ENCODE measurements around the gene NLRP1. TPM values are rescaled to one million over a fixed set of nuclear protein-coding genes. Genes with fewer than 3 reads are reported as not detected.

NLRP1 gene
- total RNA-seq, 1 experiment from 2014 or later = 0.57 TPM

DNA sequence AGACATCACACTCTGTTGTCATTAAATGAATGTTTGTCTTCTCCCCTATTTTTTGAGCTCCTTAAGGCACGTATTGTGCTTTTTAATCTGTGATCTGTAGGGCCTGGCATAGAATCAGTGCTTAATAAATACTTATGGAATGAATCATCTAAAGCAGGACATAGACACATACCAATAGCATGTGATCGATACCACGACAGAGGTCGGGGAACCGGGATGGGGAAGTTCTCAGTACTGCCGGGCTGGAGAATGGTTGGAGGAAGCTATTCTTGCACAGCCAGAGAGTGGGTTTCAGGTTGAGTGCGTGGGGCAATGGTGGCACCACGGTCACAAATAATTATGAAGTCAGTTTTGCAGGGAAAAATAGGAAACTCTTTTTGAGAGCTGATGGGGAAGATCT is 26.8 kb downstream of the NLRP1 start:
- Mint-ChIP-seq H3K4me3 (ENCODE audit: low read depth, unreplicated experiment) (no peak overlapping the region), H3K27ac (ENCODE audit: unreplicated experiment) (no peak overlapping the region), H3K36me3 (ENCODE audit: insufficient read depth, unreplicated experiment) (no peaks in the 10 kb centered on the region), H3K27me3 (ENCODE audit: unreplicated experiment) (peaks cover 62% of the 10 kb centered on the region), H3K9me3 (ENCODE audit: low read depth, unreplicated experiment) (peaks cover 4% of the 10 kb centered on the region), H3K4me1 (ENCODE audit: low read depth, unreplicated experiment) (peaks cover 10% of the 10 kb centered on the region)
- intact Hi-C loops (cut with micrococcal nuclease; ENCODE audit: unreplicated experiment) = no loop called here
- CTCF ChIA-PET = no interaction called here
- DNase-seq = no peak
- TF ChIP-seq CTCF (IDR thresholded peaks at IDR 0.05; ENCODE audit: unreplicated experiment) = no peak
- no TSS peak for BruUV-seq (replicated peaks)

DNA sequence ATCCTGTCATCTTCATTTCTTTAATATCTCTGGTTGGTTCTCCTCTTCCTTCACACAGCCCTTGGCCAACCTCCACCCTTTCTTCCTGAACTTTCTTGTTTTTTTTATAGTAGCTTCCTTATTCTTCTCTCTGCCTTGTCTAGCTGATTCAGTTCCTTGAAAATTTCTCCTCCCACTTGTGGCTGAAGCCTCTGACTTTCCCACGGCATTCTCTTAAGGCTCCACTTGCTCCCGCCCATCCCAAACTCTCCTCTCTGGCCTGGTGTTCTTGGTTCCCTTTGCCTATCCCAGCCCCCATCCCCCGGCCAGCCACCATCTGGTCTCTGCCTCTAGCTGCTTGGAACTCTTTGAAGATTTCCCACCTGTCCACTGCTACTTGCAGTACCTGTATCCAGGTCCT is 29.1 kb downstream of the NLRP1 start:
- Mint-ChIP-seq H3K4me1 (ENCODE audit: low read depth, unreplicated experiment) (peaks cover 10% of the 10 kb centered on the region), H3K27ac (ENCODE audit: unreplicated experiment) (no peak overlapping the region), H3K4me3 (ENCODE audit: low read depth, unreplicated experiment) (no peak overlapping the region), H3K27me3 (ENCODE audit: unreplicated experiment) (peaks cover 80% of the 10 kb centered on the region), H3K36me3 (ENCODE audit: insufficient read depth, unreplicated experiment) (no peaks in the 10 kb centered on the region), H3K9me3 (ENCODE audit: low read depth, unreplicated experiment) (peaks cover 4% of the 10 kb centered on the region)
- no peak for DNase-seq
- CTCF ChIA-PET = no interaction called here
- intact Hi-C loops (cut with micrococcal nuclease; ENCODE audit: unreplicated experiment) = no loop called here
- no peak for TF ChIP-seq CTCF (IDR thresholded peaks at IDR 0.05; ENCODE audit: unreplicated experiment)
- BruUV-seq (replicated peaks) = no TSS peak

DNA sequence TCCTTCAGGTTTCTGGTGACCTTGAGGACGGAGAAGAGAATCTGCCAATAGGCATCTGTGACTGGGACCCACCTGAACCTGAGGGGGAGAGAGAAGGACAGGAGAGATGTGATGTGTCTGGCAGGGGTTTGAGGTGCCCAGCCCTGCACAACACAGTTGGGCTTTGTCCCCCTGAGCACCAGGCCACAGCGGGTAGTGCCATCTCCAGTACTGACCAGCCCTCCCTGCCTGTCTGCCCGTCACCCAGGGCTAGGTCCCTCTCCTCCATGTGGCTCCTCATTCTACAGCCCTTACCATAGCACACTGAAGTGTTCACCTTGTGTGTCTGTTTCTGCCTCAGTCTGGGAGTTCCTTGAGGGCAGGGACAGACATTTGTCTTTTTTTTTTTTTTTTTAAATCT is 30.8 kb downstream of the NLRP1 start:
- CTCF ChIA-PET = interaction anchor here (0.7 kb wide), 1 partner anchor 106 kb away, joined by 3 read pairs; no protein-coding TSS in a partner anchor
- no peak for TF ChIP-seq CTCF (IDR thresholded peaks at IDR 0.05; ENCODE audit: unreplicated experiment)
- Mint-ChIP-seq H3K4me1 (ENCODE audit: low read depth, unreplicated experiment) (peaks cover 10% of the 10 kb centered on the region), H3K36me3 (ENCODE audit: insufficient read depth, unreplicated experiment) (no peaks in the 10 kb centered on the region), H3K27ac (ENCODE audit: unreplicated experiment) (no peak overlapping the region), H3K27me3 (ENCODE audit: unreplicated experiment) (peaks cover 75% of the 10 kb centered on the region), H3K9me3 (ENCODE audit: low read depth, unreplicated experiment) (peaks cover 4% of the 10 kb centered on the region), H3K4me3 (ENCODE audit: low read depth, unreplicated experiment) (no peak overlapping the region)
- no peak for DNase-seq
- no TSS peak for BruUV-seq (replicated peaks)
- intact Hi-C loops (cut with micrococcal nuclease; ENCODE audit: unreplicated experiment) = no loop called here

DNA sequence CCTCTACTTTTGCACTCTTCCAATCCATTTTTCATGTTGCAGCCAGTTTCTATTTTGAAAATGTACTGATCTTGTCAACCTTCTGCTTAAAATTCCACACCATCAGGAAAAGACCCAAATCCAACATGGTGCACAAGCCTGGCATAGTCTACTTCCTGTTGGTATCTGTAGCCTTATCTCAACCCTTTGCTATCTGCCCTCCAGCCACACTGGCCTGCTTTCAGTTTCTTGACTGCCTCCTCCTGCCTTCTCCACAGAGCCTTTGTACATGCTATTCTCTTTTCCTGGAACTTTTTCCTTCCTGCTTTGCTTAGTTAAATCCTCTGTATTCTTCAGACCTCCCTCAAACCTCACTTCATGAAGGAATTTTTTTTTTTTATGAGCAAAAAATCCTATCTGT is 31.5 kb downstream of the NLRP1 start:
- no peaks in the 10 kb centered on the region for H3K36me3 Mint-ChIP-seq (ENCODE audit: insufficient read depth, unreplicated experiment)
- CTCF ChIA-PET = interaction anchor here (0.7 kb wide), 1 partner anchor 105 kb away, joined by 3 read pairs; no protein-coding TSS in a partner anchor

More for the DNA sequence above, 31.5 kb downstream of the NLRP1 start:
- Mint-ChIP-seq H3K9me3 (ENCODE audit: low read depth, unreplicated experiment) (peaks cover 4% of the 10 kb centered on the region), H3K4me3 (ENCODE audit: low read depth, unreplicated experiment) (no peak overlapping the region), H3K27ac (ENCODE audit: unreplicated experiment) (no peak overlapping the region), H3K27me3 (ENCODE audit: unreplicated experiment) (peaks cover 75% of the 10 kb centered on the region), H3K4me1 (ENCODE audit: low read depth, unreplicated experiment) (peaks cover 8% of the 10 kb centered on the region)
- intact Hi-C loops (cut with micrococcal nuclease; ENCODE audit: unreplicated experiment) = no loop called here
- no TSS peak for BruUV-seq (replicated peaks)
- no peak for DNase-seq
- no peak for TF ChIP-seq CTCF (IDR thresholded peaks at IDR 0.05; ENCODE audit: unreplicated experiment)

Data from Calu3 (cell line).